ENCODE results near the gene NSF.
"Not testable (repeated sequence)": the region's sequence is repeated elsewhere in the genome, so short reads cannot be mapped to it uniquely, and the experiment has no call there.

DNA sequence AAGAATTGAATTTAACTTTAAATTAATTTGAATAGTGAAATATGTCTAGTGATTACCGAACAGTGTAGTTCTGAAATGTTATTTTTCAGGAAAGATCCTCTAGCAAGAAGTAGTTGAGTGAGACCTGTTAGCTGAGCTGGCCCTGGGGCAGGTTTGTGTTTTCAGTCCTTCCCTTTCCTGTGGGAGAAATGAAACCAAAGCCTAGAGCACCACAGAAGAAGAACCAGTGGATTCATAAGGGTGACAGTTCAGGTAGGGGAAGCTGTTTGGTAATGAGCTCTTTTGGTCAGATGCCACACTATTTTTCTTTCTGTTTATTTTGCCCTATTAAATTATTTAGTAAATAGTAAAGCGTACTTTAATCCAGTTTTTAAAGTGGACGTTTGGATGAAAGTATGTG, 26.7 kb downstream of the NSF start:
- TF ChIP-seq, protein P1, sequence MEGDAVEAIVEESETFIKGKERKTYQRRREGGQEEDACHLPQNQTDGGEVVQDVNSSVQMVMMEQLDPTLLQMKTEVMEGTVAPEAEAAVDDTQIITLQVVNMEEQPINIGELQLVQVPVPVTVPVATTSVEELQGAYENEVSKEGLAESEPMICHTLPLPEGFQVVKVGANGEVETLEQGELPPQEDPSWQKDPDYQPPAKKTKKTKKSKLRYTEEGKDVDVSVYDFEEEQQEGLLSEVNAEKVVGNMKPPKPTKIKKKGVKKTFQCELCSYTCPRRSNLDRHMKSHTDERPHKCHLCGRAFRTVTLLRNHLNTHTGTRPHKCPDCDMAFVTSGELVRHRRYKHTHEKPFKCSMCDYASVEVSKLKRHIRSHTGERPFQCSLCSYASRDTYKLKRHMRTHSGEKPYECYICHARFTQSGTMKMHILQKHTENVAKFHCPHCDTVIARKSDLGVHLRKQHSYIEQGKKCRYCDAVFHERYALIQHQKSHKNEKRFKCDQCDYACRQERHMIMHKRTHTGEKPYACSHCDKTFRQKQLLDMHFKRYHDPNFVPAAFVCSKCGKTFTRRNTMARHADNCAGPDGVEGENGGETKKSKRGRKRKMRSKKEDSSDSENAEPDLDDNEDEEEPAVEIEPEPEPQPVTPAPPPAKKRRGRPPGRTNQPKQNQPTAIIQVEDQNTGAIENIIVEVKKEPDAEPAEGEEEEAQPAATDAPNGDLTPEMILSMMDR (IDR thresholded peaks at IDR 0.05): not testable (repeated sequence)
- TF ChIP-seq POLR2A (IDR thresholded peaks at IDR 0.05): not testable (repeated sequence)
